GOT3 (cell line): ENCODE measurements around the gene IGFBP2.
"Not testable (repeated sequence)": the region's sequence is repeated elsewhere in the genome, so short reads cannot be mapped to it uniquely, and the experiment has no call there.

ENCODE experiments used
- DNase-seq: peaks from one replicate; lab custom pipeline; 2025; ENCODE audit warnings: mixed read lengths; lab: John Stamatoyannopoulos, UW

IGFBP2 gene

GRCh38 chr2:216632952-216633615 lies at the start of gene IGFBP2:
IGFBP2 (plus strand) TSS chr2:216633420; CDS start chr2:216633524, 104 bp downstream.
- DNase-seq: no peak

- DNase-seq: no peak
Measured at GRCh38 chr2:216583606-216584005, 49.6 kb upstream of the IGFBP2 start.

GRCh38 chr2:216584112-216584511 lies 49.1 kb upstream of the IGFBP2 start:
- no peak for DNase-seq

- DNase-seq: no peak
Measured at GRCh38 chr2:216585441-216585840, 47.8 kb upstream of the IGFBP2 start.

- DNase-seq: no peak
Measured at GRCh38 chr2:216588861-216589710, 44.1 kb upstream of the IGFBP2 start.

GRCh38 chr2:216589791-216590190 lies 43.4 kb upstream of the IGFBP2 start:
- DNase-seq: no peak

GRCh38 chr2:216590780-216591179 lies 42.4 kb upstream of the IGFBP2 start:
- DNase-seq: no peak

- no peak for DNase-seq
Measured at GRCh38 chr2:216591480-216591879, 41.7 kb upstream of the IGFBP2 start.

- DNase-seq: no peak
Measured at GRCh38 chr2:216594081-216594480, 39.1 kb upstream of the IGFBP2 start.

GRCh38 chr2:216596236-216596979 lies 36.8 kb upstream of the IGFBP2 start:
- DNase-seq: no peak

- DNase-seq: no peak
Measured at GRCh38 chr2:216596980-216597509, 36.2 kb upstream of the IGFBP2 start.

- DNase-seq: not testable (repeated sequence)
Measured at GRCh38 chr2:216597825-216598224, 35.4 kb upstream of the IGFBP2 start.

- no peak for DNase-seq
Measured at GRCh38 chr2:216601632-216602409, 31.4 kb upstream of the IGFBP2 start.

- no peak for DNase-seq
Measured at GRCh38 chr2:216603010-216603883, 30.0 kb upstream of the IGFBP2 start.

- no peak for DNase-seq
Measured at GRCh38 chr2:216603884-216604245, 29.4 kb upstream of the IGFBP2 start.

GRCh38 chr2:216604458-216604857 lies 28.8 kb upstream of the IGFBP2 start:
- no peak for DNase-seq

- DNase-seq: no peak
Measured at GRCh38 chr2:216606551-216607276, 26.5 kb upstream of the IGFBP2 start.

GRCh38 chr2:216607277-216607560 lies 26.0 kb upstream of the IGFBP2 start:
- no peak for DNase-seq

- DNase-seq: no peak
Measured at GRCh38 chr2:216608525-216608924, 24.7 kb upstream of the IGFBP2 start.
